Measurements from ENCODE around the gene CPEB3. TPM values are rescaled to one million over a fixed set of nuclear protein-coding genes. Genes with fewer than 3 reads are reported as not detected.

CPEB3 gene
- total RNA-seq, 1 donor from 2014 or later, result 3.0 TPM

GRCh38 chr10:92208157-92208720 lies 82.6 kb downstream of the CPEB3 start:
- Mint-ChIP-seq H3K27ac (no peak overlapping the region), H3K4me3 (no peak overlapping the region), H3K9me3 (no peaks in the 10 kb centered on the region), H3K27me3 (ENCODE audit: low read depth) (no peaks in the 10 kb centered on the region), H3K4me1 (no peaks in the 10 kb centered on the region), H3K36me3 (no peaks in the 10 kb centered on the region)
- no peak for DNase-seq (ENCODE audit: low spot score in 2 of 2, unreplicated experiment in 2 of 2)
- no peak for TF ChIP-seq CTCF (IDR thresholded peaks at IDR 0.05; ENCODE audit: unreplicated experiment)

GRCh38 chr10:92207061-92207460 lies 83.8 kb downstream of the CPEB3 start:
- H3K4me1 Mint-ChIP-seq, result no peaks in the 10 kb centered on the region
- no peaks in the 10 kb centered on the region for H3K9me3 Mint-ChIP-seq
- no peaks in the 10 kb centered on the region for H3K36me3 Mint-ChIP-seq
- no peaks in the 10 kb centered on the region for H3K27me3 Mint-ChIP-seq (ENCODE audit: low read depth)
- H3K4me3 Mint-ChIP-seq, result no peak overlapping the region
- no peak for DNase-seq (ENCODE audit: low spot score in 2 of 2, unreplicated experiment in 2 of 2)
- no peak overlapping the region for H3K27ac Mint-ChIP-seq
- TF ChIP-seq CTCF (IDR thresholded peaks at IDR 0.05; ENCODE audit: unreplicated experiment), result no peak

- Mint-ChIP-seq H3K4me1 (peaks cover 5% of the 10 kb centered on the region), H3K4me3 (no peak overlapping the region), H3K9me3 (no peaks in the 10 kb centered on the region), H3K27me3 (ENCODE audit: low read depth) (no peaks in the 10 kb centered on the region), H3K27ac (no peak overlapping the region), H3K36me3 (no peaks in the 10 kb centered on the region)
- no peak for DNase-seq (ENCODE audit: low spot score in 2 of 2, unreplicated experiment in 2 of 2)
- TF ChIP-seq CTCF (IDR thresholded peaks at IDR 0.05; ENCODE audit: unreplicated experiment), result no peak
These were observed 86.8 kb downstream of the CPEB3 start for GRCh38 chr10:92203919-92204623.

GRCh38 chr10:92202536-92202935 lies 88.3 kb downstream of the CPEB3 start:
- Mint-ChIP-seq H3K27ac (no peak overlapping the region), H3K9me3 (no peaks in the 10 kb centered on the region), H3K4me3 (no peak overlapping the region), H3K27me3 (ENCODE audit: low read depth) (no peaks in the 10 kb centered on the region), H3K36me3 (no peaks in the 10 kb centered on the region), H3K4me1 (peaks cover 5% of the 10 kb centered on the region)
- TF ChIP-seq CTCF (IDR thresholded peaks at IDR 0.05; ENCODE audit: unreplicated experiment), result no peak
- DNase-seq (ENCODE audit: low spot score in 2 of 2, unreplicated experiment in 2 of 2), result no peak

- H3K36me3 Mint-ChIP-seq, result no peaks in the 10 kb centered on the region
- no peak for TF ChIP-seq CTCF (IDR thresholded peaks at IDR 0.05; ENCODE audit: unreplicated experiment)
- no peaks in the 10 kb centered on the region for H3K9me3 Mint-ChIP-seq
- no peak for DNase-seq (ENCODE audit: low spot score in 2 of 2, unreplicated experiment in 2 of 2)
- no peak overlapping the region for H3K27ac Mint-ChIP-seq
- no peaks in the 10 kb centered on the region for H3K27me3 Mint-ChIP-seq (ENCODE audit: low read depth)
- no peak overlapping the region for H3K4me3 Mint-ChIP-seq
- H3K4me1 Mint-ChIP-seq, result peaks cover 9% of the 10 kb centered on the region
These were observed 90.3 kb downstream of the CPEB3 start for GRCh38 chr10:92200564-92200963.

Data from mesothelial cell of epicardium (in vitro differentiated cells).